ENCODE results near the gene MED19.
"Not testable (repeated sequence)": the region's sequence is repeated elsewhere in the genome, so short reads cannot be mapped to it uniquely, and the experiment has no call there.

DNA sequence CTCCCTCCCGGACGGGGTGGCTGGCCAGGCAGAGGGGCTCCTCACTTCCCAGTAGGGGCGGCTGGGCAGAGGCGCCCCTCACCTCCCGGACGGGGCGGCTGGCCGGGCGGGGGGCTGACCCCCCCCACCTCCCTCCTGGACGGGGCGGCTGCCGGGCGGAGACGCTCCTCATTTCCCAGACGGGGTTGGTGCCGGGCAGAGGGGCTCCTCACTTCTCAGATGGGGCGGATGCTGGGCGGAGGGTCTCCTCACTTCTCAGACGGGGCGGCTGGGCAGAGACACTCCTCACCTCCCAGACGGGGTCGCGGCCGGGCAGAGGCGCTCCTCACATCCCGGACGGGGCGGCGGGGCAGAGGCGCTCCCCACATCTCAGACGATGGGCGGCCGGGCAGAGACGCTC is 4.7 kb upstream of the MED19 start:
- TF ChIP-seq, protein P1, sequence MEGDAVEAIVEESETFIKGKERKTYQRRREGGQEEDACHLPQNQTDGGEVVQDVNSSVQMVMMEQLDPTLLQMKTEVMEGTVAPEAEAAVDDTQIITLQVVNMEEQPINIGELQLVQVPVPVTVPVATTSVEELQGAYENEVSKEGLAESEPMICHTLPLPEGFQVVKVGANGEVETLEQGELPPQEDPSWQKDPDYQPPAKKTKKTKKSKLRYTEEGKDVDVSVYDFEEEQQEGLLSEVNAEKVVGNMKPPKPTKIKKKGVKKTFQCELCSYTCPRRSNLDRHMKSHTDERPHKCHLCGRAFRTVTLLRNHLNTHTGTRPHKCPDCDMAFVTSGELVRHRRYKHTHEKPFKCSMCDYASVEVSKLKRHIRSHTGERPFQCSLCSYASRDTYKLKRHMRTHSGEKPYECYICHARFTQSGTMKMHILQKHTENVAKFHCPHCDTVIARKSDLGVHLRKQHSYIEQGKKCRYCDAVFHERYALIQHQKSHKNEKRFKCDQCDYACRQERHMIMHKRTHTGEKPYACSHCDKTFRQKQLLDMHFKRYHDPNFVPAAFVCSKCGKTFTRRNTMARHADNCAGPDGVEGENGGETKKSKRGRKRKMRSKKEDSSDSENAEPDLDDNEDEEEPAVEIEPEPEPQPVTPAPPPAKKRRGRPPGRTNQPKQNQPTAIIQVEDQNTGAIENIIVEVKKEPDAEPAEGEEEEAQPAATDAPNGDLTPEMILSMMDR (IDR thresholded peaks at IDR 0.05; ENCODE audit: insufficient read depth, low read depth, low read length): not testable (repeated sequence)
- not testable (repeated sequence) for TF ChIP-seq EZH2 (IDR thresholded peaks at IDR 0.05; ENCODE audit: insufficient read depth, low read length)
